Measurements from ENCODE around the gene XYLB. TPM values are rescaled to one million over a fixed set of nuclear protein-coding genes. Genes with fewer than 3 reads are reported as not detected.

XYLB gene
- total and polyA plus RNA-seq, 2 of the 13 experiments (the other 11 are each of a cell fraction or from before 2014, with no cell fraction given), result 25.9 to 30.0 TPM

DNA sequence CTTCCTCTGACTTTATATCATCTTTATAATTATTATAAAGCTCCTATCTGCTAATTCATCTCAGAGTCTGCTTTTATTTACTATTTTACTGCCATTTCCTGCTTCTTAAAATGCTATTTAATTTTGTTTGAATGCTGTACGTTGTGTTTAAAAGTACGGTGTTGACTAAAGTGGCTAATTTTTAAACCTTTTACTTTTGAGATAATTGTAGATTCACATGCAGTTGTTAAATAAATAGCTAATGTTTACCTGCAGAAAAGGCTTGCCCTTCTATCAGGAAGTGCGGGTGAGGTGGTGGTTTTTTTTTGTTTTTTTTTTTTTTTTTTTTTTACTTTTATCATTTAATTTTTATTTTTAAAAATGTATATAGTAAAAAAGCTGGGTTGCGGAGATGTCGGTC, 41.3 kb downstream of the XYLB start (continued):
- TF ChIP-seq, protein P1, sequence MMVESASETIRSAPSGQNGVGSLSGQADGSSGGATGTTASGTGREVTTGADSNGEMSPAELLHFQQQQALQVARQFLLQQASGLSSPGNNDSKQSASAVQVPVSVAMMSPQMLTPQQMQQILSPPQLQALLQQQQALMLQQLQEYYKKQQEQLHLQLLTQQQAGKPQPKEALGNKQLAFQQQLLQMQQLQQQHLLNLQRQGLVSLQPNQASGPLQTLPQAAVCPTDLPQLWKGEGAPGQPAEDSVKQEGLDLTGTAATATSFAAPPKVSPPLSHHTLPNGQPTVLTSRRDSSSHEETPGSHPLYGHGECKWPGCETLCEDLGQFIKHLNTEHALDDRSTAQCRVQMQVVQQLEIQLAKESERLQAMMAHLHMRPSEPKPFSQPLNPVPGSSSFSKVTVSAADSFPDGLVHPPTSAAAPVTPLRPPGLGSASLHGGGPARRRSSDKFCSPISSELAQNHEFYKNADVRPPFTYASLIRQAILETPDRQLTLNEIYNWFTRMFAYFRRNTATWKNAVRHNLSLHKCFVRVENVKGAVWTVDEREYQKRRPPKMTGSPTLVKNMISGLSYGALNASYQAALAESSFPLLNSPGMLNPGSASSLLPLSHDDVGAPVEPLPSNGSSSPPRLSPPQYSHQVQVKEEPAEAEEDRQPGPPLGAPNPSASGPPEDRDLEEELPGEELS (CRISPR knock-in tag; IDR thresholded peaks at IDR 0.05), result peak; percentile 66; the same call in 1 of the 2 replicates
- TF ChIP-seq RNF2 (conservative IDR thresholded peaks at IDR 0.05; ENCODE audit: low read depth) (no peak), ZSCAN31 (CRISPR knock-in tag; IDR thresholded peaks at IDR 0.05; ENCODE audit: low read depth) (no peak), ZFP36L2 (CRISPR knock-in tag; IDR thresholded peaks at IDR 0.05) (no peak), EEA1 (CRISPR knock-in tag; IDR thresholded peaks at IDR 0.05; ENCODE audit: borderline replicate concordance) (no peak), ZBTB38 (CRISPR knock-in tag; IDR thresholded peaks at IDR 0.05) (no peak), TSC22D2 (CRISPR knock-in tag; IDR thresholded peaks at IDR 0.05; ENCODE audit: borderline replicate concordance) (no peak), ZNF160 (CRISPR knock-in tag; IDR thresholded peaks at IDR 0.05) (no peak)
- TF ChIP-seq, protein P2, sequence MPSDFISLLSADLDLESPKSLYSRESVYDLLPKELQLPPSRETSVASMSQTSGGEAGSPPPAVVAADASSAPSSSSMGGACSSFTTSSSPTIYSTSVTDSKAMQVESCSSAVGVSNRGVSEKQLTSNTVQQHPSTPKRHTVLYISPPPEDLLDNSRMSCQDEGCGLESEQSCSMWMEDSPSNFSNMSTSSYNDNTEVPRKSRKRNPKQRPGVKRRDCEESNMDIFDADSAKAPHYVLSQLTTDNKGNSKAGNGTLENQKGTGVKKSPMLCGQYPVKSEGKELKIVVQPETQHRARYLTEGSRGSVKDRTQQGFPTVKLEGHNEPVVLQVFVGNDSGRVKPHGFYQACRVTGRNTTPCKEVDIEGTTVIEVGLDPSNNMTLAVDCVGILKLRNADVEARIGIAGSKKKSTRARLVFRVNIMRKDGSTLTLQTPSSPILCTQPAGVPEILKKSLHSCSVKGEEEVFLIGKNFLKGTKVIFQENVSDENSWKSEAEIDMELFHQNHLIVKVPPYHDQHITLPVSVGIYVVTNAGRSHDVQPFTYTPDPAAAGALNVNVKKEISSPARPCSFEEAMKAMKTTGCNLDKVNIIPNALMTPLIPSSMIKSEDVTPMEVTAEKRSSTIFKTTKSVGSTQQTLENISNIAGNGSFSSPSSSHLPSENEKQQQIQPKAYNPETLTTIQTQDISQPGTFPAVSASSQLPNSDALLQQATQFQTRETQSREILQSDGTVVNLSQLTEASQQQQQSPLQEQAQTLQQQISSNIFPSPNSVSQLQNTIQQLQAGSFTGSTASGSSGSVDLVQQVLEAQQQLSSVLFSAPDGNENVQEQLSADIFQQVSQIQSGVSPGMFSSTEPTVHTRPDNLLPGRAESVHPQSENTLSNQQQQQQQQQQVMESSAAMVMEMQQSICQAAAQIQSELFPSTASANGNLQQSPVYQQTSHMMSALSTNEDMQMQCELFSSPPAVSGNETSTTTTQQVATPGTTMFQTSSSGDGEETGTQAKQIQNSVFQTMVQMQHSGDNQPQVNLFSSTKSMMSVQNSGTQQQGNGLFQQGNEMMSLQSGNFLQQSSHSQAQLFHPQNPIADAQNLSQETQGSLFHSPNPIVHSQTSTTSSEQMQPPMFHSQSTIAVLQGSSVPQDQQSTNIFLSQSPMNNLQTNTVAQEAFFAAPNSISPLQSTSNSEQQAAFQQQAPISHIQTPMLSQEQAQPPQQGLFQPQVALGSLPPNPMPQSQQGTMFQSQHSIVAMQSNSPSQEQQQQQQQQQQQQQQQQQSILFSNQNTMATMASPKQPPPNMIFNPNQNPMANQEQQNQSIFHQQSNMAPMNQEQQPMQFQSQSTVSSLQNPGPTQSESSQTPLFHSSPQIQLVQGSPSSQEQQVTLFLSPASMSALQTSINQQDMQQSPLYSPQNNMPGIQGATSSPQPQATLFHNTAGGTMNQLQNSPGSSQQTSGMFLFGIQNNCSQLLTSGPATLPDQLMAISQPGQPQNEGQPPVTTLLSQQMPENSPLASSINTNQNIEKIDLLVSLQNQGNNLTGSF (CRISPR knock-in tag; IDR thresholded peaks at IDR 0.05), result no peak
- TF ChIP-seq, protein P3, sequence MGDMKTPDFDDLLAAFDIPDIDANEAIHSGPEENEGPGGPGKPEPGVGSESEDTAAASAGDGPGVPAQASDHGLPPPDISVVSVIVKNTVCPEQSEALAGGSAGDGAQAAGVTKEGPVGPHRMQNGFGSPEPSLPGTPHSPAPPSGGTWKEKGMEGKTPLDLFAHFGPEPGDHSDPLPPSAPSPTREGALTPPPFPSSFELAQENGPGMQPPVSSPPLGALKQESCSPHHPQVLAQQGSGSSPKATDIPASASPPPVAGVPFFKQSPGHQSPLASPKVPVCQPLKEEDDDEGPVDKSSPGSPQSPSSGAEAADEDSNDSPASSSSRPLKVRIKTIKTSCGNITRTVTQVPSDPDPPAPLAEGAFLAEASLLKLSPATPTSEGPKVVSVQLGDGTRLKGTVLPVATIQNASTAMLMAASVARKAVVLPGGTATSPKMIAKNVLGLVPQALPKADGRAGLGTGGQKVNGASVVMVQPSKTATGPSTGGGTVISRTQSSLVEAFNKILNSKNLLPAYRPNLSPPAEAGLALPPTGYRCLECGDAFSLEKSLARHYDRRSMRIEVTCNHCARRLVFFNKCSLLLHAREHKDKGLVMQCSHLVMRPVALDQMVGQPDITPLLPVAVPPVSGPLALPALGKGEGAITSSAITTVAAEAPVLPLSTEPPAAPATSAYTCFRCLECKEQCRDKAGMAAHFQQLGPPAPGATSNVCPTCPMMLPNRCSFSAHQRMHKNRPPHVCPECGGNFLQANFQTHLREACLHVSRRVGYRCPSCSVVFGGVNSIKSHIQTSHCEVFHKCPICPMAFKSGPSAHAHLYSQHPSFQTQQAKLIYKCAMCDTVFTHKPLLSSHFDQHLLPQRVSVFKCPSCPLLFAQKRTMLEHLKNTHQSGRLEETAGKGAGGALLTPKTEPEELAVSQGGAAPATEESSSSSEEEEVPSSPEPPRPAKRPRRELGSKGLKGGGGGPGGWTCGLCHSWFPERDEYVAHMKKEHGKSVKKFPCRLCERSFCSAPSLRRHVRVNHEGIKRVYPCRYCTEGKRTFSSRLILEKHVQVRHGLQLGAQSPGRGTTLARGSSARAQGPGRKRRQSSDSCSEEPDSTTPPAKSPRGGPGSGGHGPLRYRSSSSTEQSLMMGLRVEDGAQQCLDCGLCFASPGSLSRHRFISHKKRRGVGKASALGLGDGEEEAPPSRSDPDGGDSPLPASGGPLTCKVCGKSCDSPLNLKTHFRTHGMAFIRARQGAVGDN (CRISPR knock-in tag; IDR thresholded peaks at IDR 0.05), result no peak
- TF ChIP-seq, protein P4, sequence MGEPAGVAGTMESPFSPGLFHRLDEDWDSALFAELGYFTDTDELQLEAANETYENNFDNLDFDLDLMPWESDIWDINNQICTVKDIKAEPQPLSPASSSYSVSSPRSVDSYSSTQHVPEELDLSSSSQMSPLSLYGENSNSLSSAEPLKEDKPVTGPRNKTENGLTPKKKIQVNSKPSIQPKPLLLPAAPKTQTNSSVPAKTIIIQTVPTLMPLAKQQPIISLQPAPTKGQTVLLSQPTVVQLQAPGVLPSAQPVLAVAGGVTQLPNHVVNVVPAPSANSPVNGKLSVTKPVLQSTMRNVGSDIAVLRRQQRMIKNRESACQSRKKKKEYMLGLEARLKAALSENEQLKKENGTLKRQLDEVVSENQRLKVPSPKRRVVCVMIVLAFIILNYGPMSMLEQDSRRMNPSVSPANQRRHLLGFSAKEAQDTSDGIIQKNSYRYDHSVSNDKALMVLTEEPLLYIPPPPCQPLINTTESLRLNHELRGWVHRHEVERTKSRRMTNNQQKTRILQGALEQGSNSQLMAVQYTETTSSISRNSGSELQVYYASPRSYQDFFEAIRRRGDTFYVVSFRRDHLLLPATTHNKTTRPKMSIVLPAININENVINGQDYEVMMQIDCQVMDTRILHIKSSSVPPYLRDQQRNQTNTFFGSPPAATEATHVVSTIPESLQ (CRISPR knock-in tag; conservative IDR thresholded peaks at IDR 0.05), result no peak
- TF ChIP-seq, protein P5, sequence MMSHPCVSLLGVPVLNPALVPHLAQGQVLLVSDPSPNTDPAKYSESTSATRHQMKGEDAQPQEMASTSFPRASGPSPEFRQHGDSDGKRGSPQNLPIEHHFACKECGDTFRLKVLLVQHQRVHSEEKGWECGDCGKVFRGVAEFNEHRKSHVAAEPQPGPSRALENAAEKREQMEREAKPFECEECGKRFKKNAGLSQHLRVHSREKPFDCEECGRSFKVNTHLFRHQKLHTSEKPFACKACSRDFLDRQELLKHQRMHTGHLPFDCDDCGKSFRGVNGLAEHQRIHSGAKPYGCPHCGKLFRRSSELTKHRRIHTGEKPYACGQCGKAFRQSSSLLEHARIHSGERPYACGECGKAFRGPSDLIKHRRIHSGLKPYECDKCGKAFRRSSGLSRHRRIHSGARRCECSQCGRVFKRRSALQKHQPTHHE (CRISPR knock-in tag; IDR thresholded peaks at IDR 0.05; ENCODE audit: borderline replicate concordance), result no peak

All from HepG2 (cell line).